ENCODE measurements around the gene TSHZ2. TPM values are rescaled to one million over a fixed set of nuclear protein-coding genes. Genes with fewer than 3 reads are reported as not detected.

Gene TSHZ2
- total RNA-seq, 1 experiment from 2014 or later = 0.07 TPM

- no peak overlapping the region for H3K9ac ChIP-seq (ENCODE audit: extremely low read depth, insufficient read length, low read length)
- H2BK12ac ChIP-seq (ENCODE audit: insufficient read length, low read depth, low read length) = no peak overlapping the region
- H2AK5ac ChIP-seq (ENCODE audit: insufficient read length, low read length) = no peak overlapping the region
- no peak for DNase-seq
- H2AFZ ChIP-seq (ENCODE audit: low read length) = no peak overlapping the region
- H2BK5ac ChIP-seq (ENCODE audit: insufficient read length, low read length) = no peak overlapping the region
- no peaks in the 10 kb centered on the region for H3K27me3 ChIP-seq (ENCODE audit: insufficient read depth, low read length)
- no peaks in the 10 kb centered on the region for H4K20me1 ChIP-seq (ENCODE audit: control insufficient read depth, insufficient read depth, insufficient read length)
- H3K79me1 ChIP-seq (ENCODE audit: insufficient read depth, low read depth, low read length, poor library complexity, severe bottlenecking) = no peaks in the 10 kb centered on the region
- H4K91ac ChIP-seq (ENCODE audit: insufficient read length, low read depth, low read length) = no peak overlapping the region
- Mint-ChIP-seq H3K27me3 (ENCODE audit: low read depth) (no peaks in the 10 kb centered on the region; the same call in 1 of the 2 replicates), H3K36me3 (ENCODE audit: insufficient read depth in 1 of 3, low read depth in 3 of 3) (no peaks in the 10 kb centered on the region), H3K27ac (peak overlapping the region in 1 of 3 experiments; percentile 0; a peak in 1 of 7 replicates), H3K4me3 (no peak overlapping the region), H3K4me1 (peaks cover 10 to 12% of the 10 kb centered on the region in 2 experiments), H3K9me3 (peaks cover 0 to 3% of the 10 kb centered on the region in 2 experiments; a peak in 2 of 5 replicates)
- no peak for TF ChIP-seq CTCF (conservative IDR thresholded peaks at IDR 0.05)
- no peak overlapping the region for H3K4ac ChIP-seq (ENCODE audit: low read depth, low read length)
- no peak overlapping the region for H4K8ac ChIP-seq (replicated peaks; ENCODE audit: insufficient read length, low read depth, low read length)
- no peak overlapping the region for H3K14ac ChIP-seq (ENCODE audit: insufficient read depth, low read length)
- no peak overlapping the region for H2BK120ac ChIP-seq (ENCODE audit: low read depth, low read length, poor library complexity, severe bottlenecking)
- no CpG with 5 or more reads among the region's 6 CpGs for WGBS (ENCODE audit: extremely low coverage, insufficient read length, low lambda C conversion rate)
- H3K79me2 ChIP-seq (ENCODE audit: insufficient read depth, low read length) = no peaks in the 10 kb centered on the region
- H2BK20ac ChIP-seq (ENCODE audit: low read depth, low read length, poor library complexity, severe bottlenecking) = no peak overlapping the region
- H3T11ph ChIP-seq (ENCODE audit: low read length) = no peak overlapping the region
- H2BK15ac ChIP-seq (ENCODE audit: low read depth, low read length) = no peak overlapping the region
- H3K9me3 ChIP-seq (ENCODE audit: control insufficient read depth, low read depth, low read length) = no peaks in the 10 kb centered on the region
- H3K23ac ChIP-seq (ENCODE audit: insufficient read length, low read depth, low read length) = no peak overlapping the region
- H3K27ac ChIP-seq (ENCODE audit: insufficient read length, low read depth, low read length) = no peak overlapping the region
- H3K18ac ChIP-seq (ENCODE audit: insufficient read length, low read depth, low read length) = no peak overlapping the region
- no peaks in the 10 kb centered on the region for H3K23me2 ChIP-seq (ENCODE audit: insufficient read length, low read depth, low read length, poor library complexity, severe bottlenecking)
- no peak overlapping the region for H3K56ac ChIP-seq (ENCODE audit: insufficient read length, low read depth, low read length)
- no peaks in the 10 kb centered on the region; the same call in 1 of the 2 replicates for H3K4me1 ChIP-seq (ENCODE audit: insufficient read depth, low read length)
- H4K5ac ChIP-seq (ENCODE audit: insufficient read length, low read depth, low read length) = no peak overlapping the region
- H3K4me2 ChIP-seq (ENCODE audit: insufficient read depth, insufficient read length, low read length) = no peak overlapping the region
Observed at GRCh38 chr20:53426766-53427312, 454.7 kb downstream of the TSHZ2 start.

Measured in H9 (cell line).